Mucosa of descending colon (tissue), 3 donors: Measurements from ENCODE around the gene BCL6B. TPM values are rescaled to one million over a fixed set of nuclear protein-coding genes. Genes with fewer than 3 reads are reported as not detected.
A peak's percentile ranks its signal among the peaks of the same experiment; 100 is the strongest.

Experiments
- ATAC-seq: fragments of 200-7000 bp; cut with Tn5 transposase; one replicate; pipeline ENCODE4 v1.9.1; 2020; ENCODE audit warnings: mild to moderate bottlenecking, moderate library complexity
- DNase-seq, 3 donors: peaks; one replicate each; pipeline ENCODE4 v3.0.0-alpha.2; 2020
- H3K36me3 ChIP-seq: fragments of 200-600 bp; one replicate; pipeline ENCODE4 v1.8.0; 2021; ENCODE audit warnings: low read depth, mild to moderate bottlenecking
- H3K4me1 ChIP-seq: fragments of 200-600 bp; one replicate; pipeline ENCODE4 v1.8.0; 2021; ENCODE audit warnings: low read depth, mild to moderate bottlenecking
- H3K4me3 ChIP-seq: fragments of 200-600 bp; one replicate; pipeline ENCODE4 v1.8.0; 2021; ENCODE audit warnings: mild to moderate bottlenecking
- H3K9me3 ChIP-seq: fragments of 200-600 bp; one replicate; pipeline ENCODE4 v1.8.0; 2021; ENCODE audit warnings: mild to moderate bottlenecking
- intact Hi-C, 2 donors: fragments of 100-400 bp; cut with DNase I in 1 of 2; cut with micrococcal nuclease in 1 of 2; formaldehyde crosslinking; loops; one replicate each; pipeline versions ENCODE4 v1.11.0 to v1.11.1; 2022; cut with DNase I, micrococcal nuclease
- total RNA-seq, 3 donors: library from RNA; stranded (reverse); fragmentation: NEBNext Ultra II Directional in 2 of 3; extraction: Animal tissue kit (Norgen Biotek cat#: 25700) in 2 of 3; gene quantifications; one replicate each; pipeline versions ENCODE4 v1.2.1 to v1.2.4, GENCODE V29; 2021 to 2023
- TF ChIP-seq, protein P1 (sequence below): fragments of 200-600 bp; IDR thresholded peaks from one replicate; pipeline ENCODE4 v1.8.0; 2022; ENCODE audit warnings: antibody characterized with exemption, mild to moderate bottlenecking
- donor health status: DM: no; HTN: no; CAD: no; lungs with moderate emphysema.
- donor health status: DM: no; HTN: no; CAD: no.
- donor health status: DM: no; HTN: yes; CAD: no.

BCL6B gene
- total RNA-seq, 3 donors from 2014 or later, result 2.5 to 9.2 (median 2.8) TPM

DNA sequence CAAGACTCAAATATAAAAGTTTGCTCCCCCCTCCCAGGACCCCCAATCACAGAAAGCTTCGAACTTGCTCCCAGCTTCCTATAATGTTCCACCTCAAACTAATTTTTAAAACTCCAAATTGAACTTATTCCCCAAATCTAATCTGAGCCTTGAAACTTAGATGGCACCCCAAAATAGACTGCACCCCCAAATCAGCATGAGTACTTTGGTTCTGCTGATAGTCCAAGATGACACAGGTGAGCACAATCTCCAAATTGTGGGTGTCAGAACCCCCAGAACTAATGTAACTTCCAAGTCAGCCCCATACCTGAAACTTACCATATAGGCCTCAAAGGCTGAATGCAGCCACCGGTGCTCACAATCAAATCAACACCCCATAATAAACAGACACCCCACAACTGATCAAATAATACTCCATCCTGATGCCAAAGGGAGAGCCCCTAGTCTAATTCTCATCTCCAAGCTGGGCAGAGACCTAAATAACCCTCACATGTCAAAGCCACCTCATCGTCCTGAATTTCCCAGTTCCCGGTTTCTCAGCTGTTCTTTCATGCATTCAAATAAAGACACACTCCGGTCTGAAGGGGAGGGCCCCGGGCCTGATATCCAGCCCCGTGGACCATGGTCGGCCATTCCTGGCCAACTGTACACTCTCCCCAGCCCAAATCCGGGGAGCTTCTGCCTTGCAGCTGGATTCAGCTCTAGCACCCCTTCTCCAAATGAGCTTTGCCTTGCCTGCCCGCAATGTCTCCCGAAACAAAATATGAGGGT is 1.8 kb upstream of the BCL6B start:
- ATAC-seq (no peak), DNase-seq (peak in 2 of 3 donors; percentile 9 to 31)
- Histone ChIP-seq H3K4me3 (no peak overlapping the region), H3K9me3 (no peaks in the 10 kb centered on the region), H3K4me1 (peaks cover 9% of the 10 kb centered on the region), H3K36me3 (no peaks in the 10 kb centered on the region)
- TF ChIP-seq, protein P1, sequence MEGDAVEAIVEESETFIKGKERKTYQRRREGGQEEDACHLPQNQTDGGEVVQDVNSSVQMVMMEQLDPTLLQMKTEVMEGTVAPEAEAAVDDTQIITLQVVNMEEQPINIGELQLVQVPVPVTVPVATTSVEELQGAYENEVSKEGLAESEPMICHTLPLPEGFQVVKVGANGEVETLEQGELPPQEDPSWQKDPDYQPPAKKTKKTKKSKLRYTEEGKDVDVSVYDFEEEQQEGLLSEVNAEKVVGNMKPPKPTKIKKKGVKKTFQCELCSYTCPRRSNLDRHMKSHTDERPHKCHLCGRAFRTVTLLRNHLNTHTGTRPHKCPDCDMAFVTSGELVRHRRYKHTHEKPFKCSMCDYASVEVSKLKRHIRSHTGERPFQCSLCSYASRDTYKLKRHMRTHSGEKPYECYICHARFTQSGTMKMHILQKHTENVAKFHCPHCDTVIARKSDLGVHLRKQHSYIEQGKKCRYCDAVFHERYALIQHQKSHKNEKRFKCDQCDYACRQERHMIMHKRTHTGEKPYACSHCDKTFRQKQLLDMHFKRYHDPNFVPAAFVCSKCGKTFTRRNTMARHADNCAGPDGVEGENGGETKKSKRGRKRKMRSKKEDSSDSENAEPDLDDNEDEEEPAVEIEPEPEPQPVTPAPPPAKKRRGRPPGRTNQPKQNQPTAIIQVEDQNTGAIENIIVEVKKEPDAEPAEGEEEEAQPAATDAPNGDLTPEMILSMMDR, result no peak
- intact Hi-C loops, result no loop called here

DNA sequence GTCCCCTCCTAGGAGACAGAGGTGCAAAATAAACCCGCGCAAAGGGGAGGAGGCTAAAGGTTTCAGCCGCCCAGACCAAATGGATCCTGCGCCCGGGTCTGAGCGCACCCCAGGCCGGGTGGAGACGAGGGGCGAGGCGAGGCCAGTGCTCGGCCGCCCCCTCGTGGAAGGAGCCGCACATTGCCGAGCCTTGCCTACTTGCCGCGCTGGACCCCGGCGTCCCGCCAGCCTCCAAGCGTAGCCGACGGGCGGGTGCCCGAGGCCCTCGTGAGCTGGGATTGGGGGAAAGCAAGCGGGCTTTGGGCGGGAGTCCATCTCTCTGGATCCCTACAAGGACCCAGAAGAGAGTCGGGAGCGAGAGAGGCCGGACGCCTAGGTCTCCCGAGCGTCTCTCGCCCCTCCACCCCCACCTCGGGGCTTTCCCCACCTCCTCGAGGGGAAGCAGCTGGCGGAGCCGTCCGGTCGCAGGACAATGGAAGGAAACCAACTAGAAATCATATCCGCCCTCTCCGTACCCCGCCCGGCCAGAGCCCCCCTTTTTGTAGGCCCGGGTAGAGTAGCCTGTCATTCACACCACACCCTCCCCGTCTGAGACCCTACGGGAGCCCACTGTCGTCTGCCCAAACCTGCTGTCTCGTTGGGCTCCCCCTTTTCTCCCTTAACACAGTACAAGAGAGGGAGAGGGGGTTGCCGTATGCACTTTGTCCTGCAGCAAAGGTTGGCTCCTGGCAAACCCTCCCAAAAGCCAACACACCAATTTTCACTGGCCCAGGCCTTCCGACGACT is 664 bp upstream of the BCL6B start:
- intact Hi-C loops, result no loop called here
- ATAC-seq (peak; percentile 83), DNase-seq (peak; percentile 84 to 88 (median 87))
- no peak overlapping the region for H3K4me3 ChIP-seq
- H3K4me1 ChIP-seq, result peaks cover 9% of the 10 kb centered on the region
- TF ChIP-seq, protein P1, result peak; percentile 95
- no peaks in the 10 kb centered on the region for H3K36me3 ChIP-seq
- no peaks in the 10 kb centered on the region for H3K9me3 ChIP-seq

DNA sequence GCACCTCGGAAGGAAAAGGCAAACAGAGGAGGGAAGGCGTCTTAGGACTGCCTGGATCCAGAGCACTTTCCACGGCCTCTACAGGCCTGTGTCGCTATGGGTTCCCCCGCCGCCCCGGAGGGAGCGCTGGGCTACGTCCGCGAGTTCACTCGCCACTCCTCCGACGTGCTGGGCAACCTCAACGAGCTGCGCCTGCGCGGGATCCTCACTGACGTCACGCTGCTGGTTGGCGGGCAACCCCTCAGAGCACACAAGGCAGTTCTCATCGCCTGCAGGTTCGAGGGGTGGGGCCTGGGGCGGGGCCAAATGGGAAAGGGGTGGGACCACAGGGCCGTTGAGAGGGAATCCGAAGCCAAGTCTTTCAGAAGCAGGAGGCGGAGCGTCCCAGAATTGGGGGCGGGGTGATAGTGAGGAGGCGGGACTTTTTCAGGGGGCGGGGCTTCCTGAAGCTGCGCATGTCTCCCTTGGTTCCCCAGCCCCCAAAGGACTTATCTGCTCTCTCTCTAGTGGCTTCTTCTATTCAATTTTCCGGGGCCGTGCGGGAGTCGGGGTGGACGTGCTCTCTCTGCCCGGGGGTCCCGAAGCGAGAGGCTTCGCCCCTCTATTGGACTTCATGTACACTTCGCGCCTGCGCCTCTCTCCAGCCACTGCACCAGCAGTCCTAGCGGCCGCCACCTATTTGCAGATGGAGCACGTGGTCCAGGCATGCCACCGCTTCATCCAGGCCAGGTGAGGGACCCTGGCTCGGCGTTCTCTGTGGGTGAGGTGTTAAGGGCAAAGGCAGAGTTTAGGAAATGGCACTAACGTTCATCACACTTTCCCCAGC is 939 bp downstream of the BCL6B start:
- Histone ChIP-seq H3K36me3 (no peaks in the 10 kb centered on the region), H3K9me3 (no peaks in the 10 kb centered on the region), H3K4me3 (no peak overlapping the region), H3K4me1 (peaks cover 9% of the 10 kb centered on the region)
- TF ChIP-seq, protein P1, result no peak
- peak; percentile 87 for ATAC-seq
- peak; percentile 97 to 98 (median 97) for DNase-seq
- intact Hi-C loops, result no loop called here

DNA sequence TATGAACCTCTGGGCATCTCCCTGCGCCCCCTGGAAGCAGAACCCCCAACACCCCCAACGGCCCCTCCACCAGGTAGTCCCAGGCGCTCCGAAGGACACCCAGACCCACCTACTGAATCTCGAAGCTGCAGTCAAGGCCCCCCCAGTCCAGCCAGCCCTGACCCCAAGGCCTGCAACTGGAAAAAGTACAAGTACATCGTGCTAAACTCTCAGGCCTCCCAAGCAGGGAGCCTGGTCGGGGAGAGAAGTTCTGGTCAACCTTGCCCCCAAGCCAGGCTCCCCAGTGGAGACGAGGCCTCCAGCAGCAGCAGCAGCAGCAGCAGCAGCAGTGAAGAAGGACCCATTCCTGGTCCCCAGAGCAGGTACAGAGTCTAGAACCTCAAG is 1.5 kb downstream of the BCL6B start:
- TF ChIP-seq, protein P1, result no peak
- Histone ChIP-seq H3K9me3 (no peaks in the 10 kb centered on the region), H3K4me1 (peaks cover 7% of the 10 kb centered on the region), H3K36me3 (no peaks in the 10 kb centered on the region), H3K4me3 (no peak overlapping the region)
- no peak for DNase-seq
- intact Hi-C loops, result no loop called here
- no peak for ATAC-seq

DNA sequence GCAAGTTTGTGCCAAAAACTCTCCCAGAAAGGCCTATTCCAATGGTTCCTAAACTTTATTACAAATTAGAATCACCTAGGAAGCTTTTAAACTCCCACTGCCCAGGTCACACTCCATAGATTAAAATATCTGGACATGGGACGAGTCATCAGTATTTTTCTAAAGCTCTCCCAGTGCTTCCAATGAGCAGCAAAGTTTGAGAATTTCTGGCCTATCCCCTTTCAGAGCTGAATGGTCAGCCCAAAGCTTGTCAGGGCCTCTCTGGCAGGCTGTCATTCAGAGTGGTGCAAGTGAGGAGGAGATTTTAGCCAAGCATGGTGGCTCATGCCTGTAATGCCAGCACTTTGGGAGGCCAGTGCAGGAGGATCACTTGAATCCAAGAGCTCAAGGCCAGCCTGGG is 2.4 kb downstream of the BCL6B start:
- H3K4me1 ChIP-seq, result peaks cover 7% of the 10 kb centered on the region
- ATAC-seq (no peak), DNase-seq (no peak)
- TF ChIP-seq, protein P1, result no peak
- no peak overlapping the region for H3K4me3 ChIP-seq
- H3K36me3 ChIP-seq, result no peaks in the 10 kb centered on the region
- no peaks in the 10 kb centered on the region for H3K9me3 ChIP-seq
- intact Hi-C loops, result no loop called here
